Measurements from ENCODE around the gene EBP.

EBP gene

GRCh38 chrX:48512371-48512935 is 9.2 kb upstream of the EBP start:
- peak overlapping the region; percentile 28 for H2BK12ac ChIP-seq (ENCODE audit: low read length)

DNA sequence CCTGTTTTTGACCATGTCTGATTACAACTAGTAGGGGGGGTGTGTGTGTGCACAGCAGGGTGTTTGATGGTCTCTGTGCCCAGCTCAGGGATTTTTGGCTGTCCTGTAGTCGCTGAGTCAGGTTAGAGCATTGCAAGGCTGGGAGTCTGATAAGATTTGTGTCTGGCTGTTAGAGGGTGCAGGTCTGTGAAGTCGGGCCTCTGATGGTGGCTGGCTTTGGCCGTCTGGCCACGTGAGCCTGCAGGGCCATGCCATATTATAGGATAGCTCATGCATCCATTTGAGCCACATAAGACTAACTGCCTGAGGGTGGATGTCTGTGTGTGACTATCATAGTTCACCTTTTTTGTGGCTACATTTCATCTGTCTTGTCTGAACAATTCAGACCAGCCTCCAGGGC is 7.9 kb upstream of the EBP start:
- Histone ChIP-seq H3K9ac (ENCODE audit: low read length) (no peak overlapping the region), H2BK12ac (ENCODE audit: low read length) (no peak overlapping the region), H3K18ac (ENCODE audit: low read length) (no peak overlapping the region), H2AK5ac (ENCODE audit: low read length) (no peak overlapping the region), H4K91ac (ENCODE audit: low read depth, low read length) (peak overlapping the region; percentile 36), H3K27me3 (ENCODE audit: insufficient read depth, low read length) (no peaks in the 10 kb centered on the region), H3K4me3 (ENCODE audit: low read depth, low read length) (no peak overlapping the region), H2AFZ (ENCODE audit: insufficient read depth, low read length, poor library complexity) (no peak overlapping the region), H3K4me2 (ENCODE audit: low read length) (no peak overlapping the region), H4K8ac (ENCODE audit: low read depth, low read length) (no peak overlapping the region), H3K9me3 (ENCODE audit: insufficient read depth, low read depth, low read length) (peaks cover 2% of the 10 kb centered on the region), H3K14ac (ENCODE audit: low read length) (no peak overlapping the region), H3K79me1 (ENCODE audit: low read length) (peaks cover 16% of the 10 kb centered on the region), H3K79me2 (ENCODE audit: control insufficient read depth, insufficient read depth, low read length, poor library complexity) (no peaks in the 10 kb centered on the region), H4K12ac (ENCODE audit: low read depth, low read length) (no peak overlapping the region), H3K36me3 (ENCODE audit: control insufficient read depth in 1 of 2, insufficient read depth in 2 of 2, low read length in 2 of 2) (peaks cover 0 to 2% of the 10 kb centered on the region in 2 experiments), H3K4me1 (ENCODE audit: control insufficient read depth in 1 of 2, insufficient read depth in 2 of 2, low read length in 2 of 2) (peaks cover 28 to 42% of the 10 kb centered on the region in 2 experiments), H3K4ac (ENCODE audit: low read depth, low read length) (no peak overlapping the region), H2BK120ac (ENCODE audit: insufficient read depth, low read length, poor library complexity) (no peak overlapping the region), H2BK5ac (ENCODE audit: low read depth, low read length, poor library complexity) (no peak overlapping the region), H3K27ac (ENCODE audit: low read depth, low read length) (peak overlapping the region; percentile 68), H3K23ac (ENCODE audit: low read length) (no peak overlapping the region)
- no CpG with 5 or more reads among the region's 4 CpGs for WGBS (ENCODE audit: extremely low coverage, insufficient coverage, insufficient read length)
- DNase-seq: peak; percentile 74 to 77

More at GRCh38 chrX:48512371-48512935, 9.2 kb upstream of the EBP start:
- no peak overlapping the region for H4K8ac ChIP-seq (ENCODE audit: low read depth, low read length)
- H3K9me3 ChIP-seq (ENCODE audit: insufficient read depth, low read depth, low read length): peaks cover 2% of the 10 kb centered on the region
- H4K12ac ChIP-seq (ENCODE audit: low read depth, low read length): no peak overlapping the region
- peaks cover 19% of the 10 kb centered on the region for H3K79me1 ChIP-seq (ENCODE audit: low read length)
- no peaks in the 10 kb centered on the region for H3K27me3 ChIP-seq (ENCODE audit: insufficient read depth, low read length)
- H3K4me2 ChIP-seq (ENCODE audit: low read length): no peak overlapping the region
- H2BK5ac ChIP-seq (ENCODE audit: low read depth, low read length, poor library complexity): no peak overlapping the region
- peaks cover 28 to 42% of the 10 kb centered on the region in 2 experiments for H3K4me1 ChIP-seq (ENCODE audit: control insufficient read depth in 1 of 2, insufficient read depth in 2 of 2, low read length in 2 of 2)
- peak overlapping the region; percentile 68 for H3K27ac ChIP-seq (ENCODE audit: low read depth, low read length)
- H3K23ac ChIP-seq (ENCODE audit: low read length): no peak overlapping the region
- peaks cover 0 to 2% of the 10 kb centered on the region in 2 experiments for H3K36me3 ChIP-seq (ENCODE audit: control insufficient read depth in 1 of 2, insufficient read depth in 2 of 2, low read length in 2 of 2)
- H3K18ac ChIP-seq (ENCODE audit: low read length): peak overlapping the region; percentile 25
- no peak overlapping the region for H2AFZ ChIP-seq (ENCODE audit: insufficient read depth, low read length, poor library complexity)
- H3K9ac ChIP-seq (ENCODE audit: low read length): no peak overlapping the region
- no CpG with 5 or more reads among the region's 20 CpGs for WGBS (ENCODE audit: extremely low coverage, insufficient coverage, insufficient read length)
- H3K14ac ChIP-seq (ENCODE audit: low read length): peak overlapping the region; percentile 30
- no peak for DNase-seq
- H2AK5ac ChIP-seq (ENCODE audit: low read length): peak overlapping the region; percentile 67
- peak overlapping the region; percentile 36 for H4K91ac ChIP-seq (ENCODE audit: low read depth, low read length)
- peak overlapping the region; percentile 20 for H2BK120ac ChIP-seq (ENCODE audit: insufficient read depth, low read length, poor library complexity)
- no peak overlapping the region for H3K4me3 ChIP-seq (ENCODE audit: low read depth, low read length)
- no peaks in the 10 kb centered on the region for H3K79me2 ChIP-seq (ENCODE audit: control insufficient read depth, insufficient read depth, low read length, poor library complexity)
- no peak overlapping the region for H3K4ac ChIP-seq (ENCODE audit: low read depth, low read length)

DNA sequence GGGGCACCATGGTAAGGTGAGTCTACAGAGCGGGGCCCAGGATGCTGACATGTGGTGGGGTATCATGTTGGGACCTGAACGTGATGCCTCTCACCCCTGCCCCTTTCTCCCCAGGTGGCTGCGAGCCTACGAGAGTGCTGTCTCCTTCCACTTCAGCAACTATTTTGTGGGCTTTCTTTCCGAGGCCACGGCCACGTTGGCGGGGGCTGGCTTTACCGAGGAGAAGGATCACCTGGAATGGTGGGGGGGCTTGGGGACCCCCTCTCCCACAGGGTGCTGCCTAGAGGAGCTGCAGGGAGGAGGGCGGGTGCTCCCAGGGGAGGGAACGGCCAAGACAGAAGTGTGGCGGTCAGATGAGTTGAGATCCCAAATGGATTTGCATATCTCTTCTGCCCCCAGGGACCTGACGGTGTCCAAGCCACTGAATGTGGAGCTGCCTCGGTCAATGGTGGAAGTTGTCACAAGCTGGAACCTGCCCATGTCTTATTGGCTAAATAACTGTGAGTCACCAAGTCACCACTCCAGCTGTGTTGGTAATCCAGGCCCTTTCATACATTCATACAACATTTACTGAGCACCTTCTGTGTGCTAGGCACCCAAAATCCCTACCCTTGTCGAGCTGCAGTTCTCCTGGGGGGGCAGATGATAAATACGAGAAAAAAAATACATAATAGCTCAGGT is 7.3 kb upstream of the EBP start:
- no peak overlapping the region for H3K4ac ChIP-seq (ENCODE audit: low read depth, low read length)
- peak overlapping the region; percentile 27 for H2AK5ac ChIP-seq (ENCODE audit: low read length)
- peaks cover 0 to 2% of the 10 kb centered on the region in 2 experiments for H3K36me3 ChIP-seq (ENCODE audit: control insufficient read depth in 1 of 2, insufficient read depth in 2 of 2, low read length in 2 of 2)
- H2BK12ac ChIP-seq (ENCODE audit: low read length): peak overlapping the region; percentile 6
- H3K4me2 ChIP-seq (ENCODE audit: low read length): no peak overlapping the region
- peak; percentile 48 to 53 for DNase-seq
- no CpG with 5 or more reads among the region's 16 CpGs for WGBS (ENCODE audit: extremely low coverage, insufficient coverage, insufficient read length)
- peaks cover 28 to 42% of the 10 kb centered on the region in 2 experiments for H3K4me1 ChIP-seq (ENCODE audit: control insufficient read depth in 1 of 2, insufficient read depth in 2 of 2, low read length in 2 of 2)
- peak overlapping the region; percentile 56 for H2BK120ac ChIP-seq (ENCODE audit: insufficient read depth, low read length, poor library complexity)
- H3K23ac ChIP-seq (ENCODE audit: low read length): no peak overlapping the region
- peaks cover 2% of the 10 kb centered on the region for H3K9me3 ChIP-seq (ENCODE audit: insufficient read depth, low read depth, low read length)
- no peak overlapping the region for H3K4me3 ChIP-seq (ENCODE audit: low read depth, low read length)
- H3K79me2 ChIP-seq (ENCODE audit: control insufficient read depth, insufficient read depth, low read length, poor library complexity): no peaks in the 10 kb centered on the region
- no peak overlapping the region for H4K12ac ChIP-seq (ENCODE audit: low read depth, low read length)
- H3K18ac ChIP-seq (ENCODE audit: low read length): no peak overlapping the region
- H4K8ac ChIP-seq (ENCODE audit: low read depth, low read length): peak overlapping the region; percentile 17
- peaks cover 14% of the 10 kb centered on the region for H3K79me1 ChIP-seq (ENCODE audit: low read length)
- peak overlapping the region; percentile 0 for H3K14ac ChIP-seq (ENCODE audit: low read length)
- peak overlapping the region; percentile 87 for H4K91ac ChIP-seq (ENCODE audit: low read depth, low read length)
- no peak overlapping the region for H3K9ac ChIP-seq (ENCODE audit: low read length)
- H3K27me3 ChIP-seq (ENCODE audit: insufficient read depth, low read length): no peaks in the 10 kb centered on the region
- H3K27ac ChIP-seq (ENCODE audit: low read depth, low read length): peak overlapping the region; percentile 90
- H2AFZ ChIP-seq (ENCODE audit: insufficient read depth, low read length, poor library complexity): no peak overlapping the region
- peak overlapping the region; percentile 10 for H2BK5ac ChIP-seq (ENCODE audit: low read depth, low read length, poor library complexity)

GRCh38 chrX:48514868-48515460 is 6.6 kb upstream of the EBP start:
- Histone ChIP-seq H2AFZ (ENCODE audit: insufficient read depth, low read length, poor library complexity) (no peak overlapping the region), H3K4me2 (ENCODE audit: low read length) (no peak overlapping the region), H2BK12ac (ENCODE audit: low read length) (peak overlapping the region; percentile 87), H3K14ac (ENCODE audit: low read length) (peak overlapping the region; percentile 69), H3K79me2 (ENCODE audit: control insufficient read depth, insufficient read depth, low read length, poor library complexity) (no peaks in the 10 kb centered on the region), H4K8ac (ENCODE audit: low read depth, low read length) (peak overlapping the region; percentile 31), H3K9ac (ENCODE audit: low read length) (no peak overlapping the region), H3K4me3 (ENCODE audit: low read depth, low read length) (no peak overlapping the region), H2BK120ac (ENCODE audit: insufficient read depth, low read length, poor library complexity) (peak overlapping the region; percentile 35), H2AK5ac (ENCODE audit: low read length) (peak overlapping the region; percentile 69), H3K9me3 (ENCODE audit: insufficient read depth, low read depth, low read length) (peaks cover 2% of the 10 kb centered on the region), H3K36me3 (ENCODE audit: control insufficient read depth in 1 of 2, insufficient read depth in 2 of 2, low read length in 2 of 2) (peaks cover 0 to 2% of the 10 kb centered on the region in 2 experiments), H3K79me1 (ENCODE audit: low read length) (peaks cover 14% of the 10 kb centered on the region), H3K4me1 (ENCODE audit: control insufficient read depth in 1 of 2, insufficient read depth in 2 of 2, low read length in 2 of 2) (peaks cover 25 to 40% of the 10 kb centered on the region in 2 experiments), H3K4ac (ENCODE audit: low read depth, low read length) (peak overlapping the region; percentile 9), H2BK5ac (ENCODE audit: low read depth, low read length, poor library complexity) (peak overlapping the region; percentile 77), H3K18ac (ENCODE audit: low read length) (peak overlapping the region; percentile 70), H3K27me3 (ENCODE audit: insufficient read depth, low read length) (no peaks in the 10 kb centered on the region), H4K12ac (ENCODE audit: low read depth, low read length) (no peak overlapping the region), H3K27ac (ENCODE audit: low read depth, low read length) (peak overlapping the region; percentile 56), H3K23ac (ENCODE audit: low read length) (no peak overlapping the region), H4K91ac (ENCODE audit: low read depth, low read length) (peak overlapping the region; percentile 92)
- no CpG with 5 or more reads among the region's 9 CpGs for WGBS (ENCODE audit: extremely low coverage, insufficient coverage, insufficient read length)
- no peak for DNase-seq

Measured in trophoblast cell (in vitro differentiated cells and primary cell).